NCI-H1930 (cell line): ENCODE data around the gene LRRC28.
"Not testable (repeated sequence)": the region's sequence is repeated elsewhere in the genome, so short reads cannot be mapped to it uniquely, and the experiment has no call there.

Experiments used
- DNase-seq, 2 experiments: peaks; one replicate each; lab custom pipeline; 2025; lab: John Stamatoyannopoulos, UW

The LRRC28 gene

DNA sequence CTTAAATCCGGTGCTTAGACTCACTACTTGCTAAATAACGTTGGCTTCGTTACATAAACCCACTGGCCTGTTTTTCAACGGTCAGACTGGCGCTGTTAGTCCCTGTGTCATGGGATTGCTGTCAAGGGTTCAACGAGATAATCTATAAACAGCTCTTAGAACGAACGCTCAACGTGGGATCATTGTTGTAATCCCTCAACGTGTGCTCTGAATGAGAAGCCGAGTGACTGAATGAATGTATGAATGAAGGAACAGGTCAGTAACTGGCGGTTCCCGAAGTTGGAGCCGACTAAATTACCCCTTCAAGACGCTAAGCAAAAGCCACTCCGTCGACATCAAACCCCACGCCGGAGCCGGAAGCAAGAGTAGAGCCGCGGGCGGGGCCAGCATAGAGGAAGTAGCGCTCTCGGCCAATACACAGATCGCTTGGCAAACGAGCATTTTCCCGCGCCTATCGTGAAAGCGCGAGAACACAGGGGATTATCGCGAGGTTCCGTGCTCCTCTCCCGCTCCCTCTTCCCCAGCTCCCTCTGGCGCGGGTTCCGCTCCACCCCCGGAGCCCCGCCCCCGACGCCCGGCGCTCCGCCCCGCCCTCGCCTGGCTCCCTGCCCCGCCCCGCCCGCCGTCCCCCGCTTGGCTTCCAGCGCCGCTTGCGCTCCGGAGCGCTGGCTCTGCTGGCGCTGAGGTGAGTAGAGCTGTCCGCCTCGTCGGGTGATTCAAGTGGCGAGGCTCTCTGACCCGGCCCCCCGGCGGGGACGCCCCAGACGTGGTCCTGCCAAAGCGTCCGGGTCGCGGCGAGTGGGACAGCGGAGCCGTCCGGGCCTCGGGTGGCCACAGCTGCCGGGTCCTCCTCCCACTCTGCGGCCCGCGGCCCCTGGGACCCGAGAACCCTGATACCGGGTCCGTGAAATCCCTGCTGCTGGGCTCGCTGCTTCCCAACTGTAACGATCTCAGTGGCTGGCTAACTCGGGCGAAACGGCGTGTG lies at the start of gene LRRC28:
LRRC28 (plus strand) TSS at position 625 of the 985 bp plus-strand sequence. CDS start 4,477 bp downstream, outside the sequence.
- peak; percentile 86 to 92 for DNase-seq

- no peak for DNase-seq
Observed at GRCh38 chr15:99202176-99202552, 49.1 kb upstream of the LRRC28 start.

GRCh38 chr15:99207672-99208071 lies 43.6 kb upstream of the LRRC28 start:
- DNase-seq: no peak

GRCh38 chr15:99209326-99209725 lies 42.0 kb upstream of the LRRC28 start:
- DNase-seq: no peak

DNA sequence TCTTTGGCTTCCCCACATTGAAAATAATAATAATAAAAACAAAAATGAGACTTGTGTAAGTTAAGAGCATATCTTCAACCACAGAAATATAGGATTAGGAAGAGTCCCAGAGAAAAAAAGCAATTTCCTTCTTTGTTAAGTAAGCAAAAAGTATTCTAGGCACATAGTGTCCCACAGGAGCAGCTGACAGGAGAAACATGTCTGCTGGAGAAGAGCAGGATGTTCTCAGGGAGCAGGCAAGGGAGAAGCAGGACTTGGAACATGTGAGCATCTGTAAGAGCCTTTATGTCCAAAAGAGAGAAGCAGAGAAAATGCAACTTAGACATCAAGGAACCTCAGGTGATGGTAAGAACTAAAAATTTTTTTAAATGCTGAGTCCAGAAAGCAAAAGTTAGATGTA lies 40.9 kb upstream of the LRRC28 start:
- DNase-seq: no peak

GRCh38 chr15:99211926-99212325 lies 39.4 kb upstream of the LRRC28 start:
- DNase-seq: no peak

- no peak for DNase-seq
Observed at GRCh38 chr15:99212406-99212805, 38.9 kb upstream of the LRRC28 start.

GRCh38 chr15:99213187-99213811 lies 38.0 kb upstream of the LRRC28 start:
- peak in 1 of 2 experiments; percentile 24 for DNase-seq

DNA sequence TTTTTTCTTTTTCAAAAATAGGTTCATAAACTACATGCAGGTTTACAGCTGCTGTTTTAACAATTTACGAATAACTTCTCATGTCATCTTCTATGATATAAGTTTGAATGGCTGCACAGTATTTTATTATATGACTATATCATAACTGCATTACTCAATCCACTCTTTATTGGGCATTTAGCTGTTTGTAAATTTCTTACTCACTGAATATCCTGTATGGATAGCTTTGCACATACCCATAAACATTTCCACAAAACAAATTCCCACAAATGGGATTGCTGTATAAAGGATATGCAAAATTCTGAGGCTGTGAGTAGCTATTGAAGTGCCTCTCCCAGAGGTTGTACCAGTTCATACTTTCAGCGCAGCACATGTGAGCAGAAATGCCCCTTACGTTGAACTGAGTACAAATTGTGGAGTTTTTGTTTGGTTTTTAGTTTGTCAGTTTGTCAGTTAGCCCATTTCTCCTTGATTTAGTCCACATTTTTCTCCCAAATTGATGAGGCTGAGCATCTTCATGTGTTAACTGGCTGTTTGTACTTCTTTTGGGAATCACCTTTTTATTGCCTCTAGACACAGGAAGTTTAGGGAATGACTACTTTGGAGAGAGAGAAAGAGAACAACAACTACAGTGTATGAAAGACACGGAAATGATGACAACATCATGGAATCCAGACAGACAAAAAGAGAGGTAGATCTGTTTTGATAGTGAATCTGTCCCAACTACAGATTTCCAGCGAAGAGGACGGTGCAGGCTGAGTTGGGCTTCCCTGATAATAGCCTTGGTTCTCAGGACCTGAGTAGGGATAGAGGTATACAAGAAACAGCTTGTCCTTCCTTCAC lies 26.7 kb upstream of the LRRC28 start:
- no peak for DNase-seq

DNA sequence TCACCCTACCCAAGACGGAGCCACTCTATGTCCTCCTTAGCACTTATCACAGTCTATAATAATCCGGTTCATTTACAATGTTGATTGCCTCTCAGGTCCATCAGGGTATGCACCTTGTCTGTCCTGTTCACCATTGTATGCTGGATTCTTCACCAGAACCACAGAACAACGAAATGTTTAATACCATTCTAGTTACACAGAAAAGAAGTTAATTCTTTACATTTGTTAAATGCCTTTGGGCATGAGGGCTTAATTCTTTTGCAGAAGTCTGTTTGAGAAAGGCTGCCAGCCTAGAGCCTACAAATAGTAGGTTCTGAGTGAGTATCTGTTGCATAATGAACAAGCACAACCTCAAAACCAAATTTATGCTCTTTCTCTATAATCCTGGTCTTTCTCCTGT lies 24.5 kb upstream of the LRRC28 start:
- DNase-seq: no peak

- DNase-seq: no peak
Observed at GRCh38 chr15:99228120-99228770, 23.0 kb upstream of the LRRC28 start.

GRCh38 chr15:99230867-99231266 lies 20.4 kb upstream of the LRRC28 start:
- no peak for DNase-seq

GRCh38 chr15:99232740-99233139 lies 18.5 kb upstream of the LRRC28 start:
- no peak for DNase-seq

DNA sequence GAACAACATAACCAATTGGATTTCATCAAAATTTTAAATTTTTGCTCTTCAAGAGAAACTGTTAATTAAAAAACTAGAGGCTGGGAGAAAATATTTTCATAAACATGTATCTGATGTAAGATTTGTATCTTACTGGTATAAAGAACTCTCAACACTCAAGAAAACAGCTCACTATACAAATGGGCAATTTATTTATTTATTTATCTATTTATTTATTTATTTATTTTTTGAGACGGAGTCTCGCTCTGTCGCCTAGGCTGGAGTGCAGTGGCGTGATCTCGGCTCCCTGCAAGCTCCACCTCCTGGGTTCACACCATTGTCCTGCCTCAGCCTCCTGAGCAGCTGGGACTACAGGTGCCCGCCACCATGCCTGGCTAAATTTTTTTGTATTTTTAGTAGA lies 17.1 kb upstream of the LRRC28 start:
- not testable (repeated sequence) for DNase-seq

GRCh38 chr15:99238849-99239248 lies 12.4 kb upstream of the LRRC28 start:
- DNase-seq: no peak

- DNase-seq: no peak
Observed at GRCh38 chr15:99239545-99240198, 11.6 kb upstream of the LRRC28 start.

GRCh38 chr15:99241752-99242151 lies 9.5 kb upstream of the LRRC28 start:
- DNase-seq: no peak

DNA sequence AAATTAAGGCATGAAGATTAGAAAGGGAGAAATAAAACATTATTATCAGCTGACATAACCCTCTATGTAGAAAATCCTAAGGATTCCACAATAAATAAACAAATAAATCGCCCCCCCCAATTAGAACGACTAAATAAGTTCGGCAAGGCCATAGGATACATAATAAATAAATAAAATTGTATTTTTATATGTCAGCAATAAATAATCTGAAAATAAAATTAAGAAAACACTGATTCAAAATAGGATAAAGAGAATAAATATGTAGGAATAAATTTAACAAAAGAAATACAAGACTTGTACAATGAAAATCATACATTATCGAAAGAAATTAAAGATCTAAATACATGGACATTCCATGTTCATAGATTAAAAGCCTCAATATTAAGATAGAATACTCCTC lies 7.0 kb upstream of the LRRC28 start:
- no peak for DNase-seq

- no peak for DNase-seq
Observed at GRCh38 chr15:99247062-99247461, 4.2 kb upstream of the LRRC28 start.

GRCh38 chr15:99248000-99248715 lies 3.1 kb upstream of the LRRC28 start:
- no peak for DNase-seq
